GM11168 (cell line): Measurements from ENCODE around the gene OR2M7.
"Not testable (repeated sequence)": the region's sequence is repeated elsewhere in the genome, so short reads cannot be mapped to it uniquely, and the experiment has no call there.

Source experiments
- in situ Hi-C: fragments of 300-500 bp; cut with MboI; formaldehyde crosslinking; loops from one replicate; pipeline ENCODE4 v1.12.0; 2022; ENCODE audit warnings: low sequenced_read_pairs; ENCODE audit not compliant: unreplicated experiment

The OR2M7 gene

GRCh38 chr1:248324468-248324867, at the start of gene OR2M7:
TSS of gene OR2M7 (minus strand) at chr1:248324568. CDS start at chr1:248324568, 0 bp downstream.
- in situ Hi-C loops = no loop called here

DNA sequence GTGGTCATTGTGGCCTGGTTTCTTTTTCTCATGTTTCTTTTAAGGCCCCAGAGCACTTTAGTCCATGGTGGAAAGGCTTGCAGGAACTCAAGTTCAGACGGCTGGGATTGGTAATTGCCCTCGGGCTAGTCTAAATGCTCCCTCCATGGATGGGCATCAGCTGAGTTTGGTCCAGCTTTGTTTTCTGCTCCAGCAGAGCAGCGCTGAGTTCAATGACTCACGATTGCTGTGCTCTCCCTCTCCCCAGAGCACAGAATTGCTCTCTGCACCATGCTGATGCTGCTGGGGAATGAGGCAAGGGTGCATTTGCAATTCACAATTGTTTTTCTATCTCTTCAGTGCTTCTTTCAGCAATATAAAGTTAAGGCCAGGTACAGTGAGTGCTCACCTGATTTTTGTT, 49.4 kb upstream of the OR2M7 start:
- in situ Hi-C loops = no loop called here

DNA sequence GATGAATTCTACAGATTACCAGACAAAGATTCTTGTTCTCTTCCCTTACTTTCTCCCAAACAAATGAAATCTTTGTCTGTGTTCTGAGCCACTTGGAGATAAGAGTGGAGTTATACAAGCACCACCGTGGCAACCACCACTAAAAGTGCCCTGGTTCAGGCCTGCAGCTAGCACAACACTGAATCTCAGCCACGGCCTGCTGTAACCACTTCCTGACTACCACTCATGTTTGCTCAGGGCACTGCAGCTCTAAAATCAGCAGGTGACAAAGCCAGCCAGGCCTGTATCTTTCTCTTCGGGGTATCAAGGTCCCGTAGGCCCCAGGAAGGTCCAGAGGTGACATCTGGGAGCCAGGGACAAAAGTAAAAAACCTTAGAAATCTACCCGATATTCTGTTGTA, 48.0 kb upstream of the OR2M7 start:
- in situ Hi-C loops = no loop called here

DNA sequence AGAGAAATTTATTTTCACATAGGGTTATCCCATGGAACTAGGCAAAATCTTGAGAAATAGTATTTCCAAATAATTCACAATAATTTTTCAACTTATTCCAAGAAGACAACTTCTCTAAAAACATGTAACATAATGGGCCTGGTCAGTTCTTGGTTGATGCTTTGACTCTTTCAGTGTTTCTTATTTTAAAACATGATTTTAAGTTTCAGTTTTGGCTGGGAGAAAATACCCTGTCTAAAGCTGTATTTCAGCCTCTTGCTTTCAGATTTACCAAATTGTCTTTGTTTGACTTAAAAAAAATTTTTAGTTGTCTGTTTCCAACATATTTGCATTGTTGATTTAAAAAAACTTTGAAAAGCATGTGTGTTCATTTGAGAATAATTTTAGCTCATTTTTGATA, 42.2 kb upstream of the OR2M7 start:
- in situ Hi-C loops = no loop called here

GRCh38 chr1:248361121-248361715, 36.9 kb upstream of the OR2M7 start, which contains the start of gene OR2T4:
TSS of gene OR2T4 (plus strand) at chr1:248361665. CDS start at chr1:248361665, 0 bp downstream.
- in situ Hi-C loops = no loop called here

GRCh38 chr1:248359415-248359814, 35.0 kb upstream of the OR2M7 start:
- in situ Hi-C loops = no loop called here

DNA sequence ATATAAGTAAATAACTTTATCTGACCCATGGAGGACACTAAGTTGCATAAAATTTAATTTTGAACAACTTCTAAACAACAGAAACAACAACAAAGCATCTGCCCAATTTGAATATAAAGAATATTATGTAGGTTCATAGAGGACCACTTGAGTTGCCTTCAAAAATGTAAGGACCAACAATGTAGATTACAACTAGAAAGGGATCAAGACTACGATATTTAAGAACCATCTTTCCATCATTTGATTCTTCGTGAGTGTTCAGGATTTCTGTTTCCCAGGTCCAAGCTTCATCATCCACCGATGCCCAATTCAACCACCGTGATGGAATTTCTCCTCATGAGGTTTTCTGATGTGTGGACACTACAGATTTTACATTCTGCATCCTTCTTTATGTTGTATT, 24.1 kb upstream of the OR2M7 start, which contains the start of gene OR14C36:
TSS of gene OR14C36 (plus strand) at position 301 of the 400 bp plus-strand sequence. CDS start at position 301, 0 bp downstream.
- in situ Hi-C loops = no loop called here

GRCh38 chr1:248343451-248343850, 19.1 kb upstream of the OR2M7 start:
- in situ Hi-C loops = no loop called here

GRCh38 chr1:248316796-248317195, 7.6 kb downstream of the OR2M7 start:
- in situ Hi-C loops = no loop called here

DNA sequence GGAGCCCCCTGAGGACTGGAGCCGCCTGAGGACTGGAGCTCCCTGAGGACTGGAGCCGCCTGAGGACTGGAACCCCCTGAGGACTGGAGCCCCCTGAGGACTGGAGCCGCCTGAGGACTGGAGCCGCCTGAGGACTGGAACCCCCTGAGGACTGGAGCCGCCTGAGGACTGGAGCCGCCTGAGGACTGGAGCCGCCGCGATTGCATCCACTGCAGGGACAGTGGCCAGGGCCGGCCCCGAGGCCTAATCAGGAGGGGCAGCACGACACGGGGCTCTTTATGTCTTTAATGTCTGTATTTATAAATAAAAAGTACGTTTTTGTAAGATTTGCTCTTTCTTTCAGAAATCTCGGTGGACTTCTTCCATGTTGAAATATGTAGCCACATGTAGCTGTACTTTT, 17.6 kb downstream of the OR2M7 start:
- in situ Hi-C loops = not testable (repeated sequence)

DNA sequence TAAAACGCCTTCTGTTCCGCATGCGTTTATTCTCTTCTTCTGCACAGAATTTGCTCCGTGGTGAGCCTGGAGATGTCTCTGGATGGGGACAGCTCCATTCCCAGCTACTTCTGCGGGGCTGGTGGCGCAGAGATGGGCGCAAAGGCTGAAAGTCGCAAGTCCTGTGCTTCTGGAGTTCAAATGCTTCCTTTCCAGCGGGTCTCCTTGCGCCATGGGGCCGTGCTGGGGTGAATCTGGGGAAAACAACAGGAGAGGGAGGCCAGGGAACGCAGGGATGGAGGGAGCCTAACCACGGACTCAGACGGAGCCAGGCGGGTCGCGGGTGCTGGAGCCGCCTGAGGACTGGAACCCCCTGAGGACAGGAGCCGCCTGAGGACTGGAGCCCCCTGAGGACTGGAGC, 18.3 kb downstream of the OR2M7 start:
- in situ Hi-C loops = no loop called here

GRCh38 chr1:248305672-248306071, 18.7 kb downstream of the OR2M7 start:
- in situ Hi-C loops = not testable (repeated sequence)

- in situ Hi-C loops = no loop called here
Observed at GRCh38 chr1:248303324-248303723, 21.0 kb downstream of the OR2M7 start, which contains the start of gene OR2T12. TSS of gene OR2T12 (minus strand) at chr1:248303424. CDS start at chr1:248295578, 7,846 bp downstream.

DNA sequence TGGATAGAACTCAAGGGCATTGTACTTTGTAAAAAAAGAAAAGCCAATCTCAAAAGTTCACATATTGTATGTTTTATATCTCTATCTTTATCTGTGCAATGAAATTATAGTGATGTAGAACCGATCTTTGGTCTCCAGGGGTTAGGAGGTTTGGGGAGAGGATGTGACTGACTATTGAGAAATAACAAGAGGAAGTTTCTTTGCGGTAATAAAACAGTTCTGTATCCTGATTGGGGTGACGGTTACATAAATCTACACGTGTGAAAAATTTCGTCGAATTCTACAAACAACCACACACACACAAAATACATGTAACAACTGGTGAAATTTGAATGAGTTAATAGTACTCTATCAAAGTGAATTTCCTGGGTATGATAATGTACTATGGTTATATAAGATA, 36.0 kb downstream of the OR2M7 start:
- in situ Hi-C loops = no loop called here

GRCh38 chr1:248277876-248278275, 46.5 kb downstream of the OR2M7 start, which contains the start of gene OR2T33:
TSS of gene OR2T33 (minus strand) at chr1:248277976. CDS start at chr1:248273814, 4,162 bp downstream.
- in situ Hi-C loops = no loop called here
